HFF-Myc (cell line): ENCODE measurements around the gene DCHS2.

Source experiments
- DNase-seq: peaks from one replicate; pipeline ENCODE4 v3.0.0-alpha.2; 2011; ENCODE audit warnings: low read depth; ENCODE audit errors: extremely low read depth
- H3K4me3 ChIP-seq: replicated peaks from 2 replicates; pipeline ENCODE4 v1.5.1; 2011; ENCODE audit warnings: low read depth, mild to moderate bottlenecking, control low read depth, low read length
- TF ChIP-seq, protein P1 (sequence below): IDR thresholded peaks from 2 replicates; pipeline ENCODE4 v1.5.1; 2012; ENCODE audit warnings: mild to moderate bottlenecking, low read depth, low read length, control low read depth; ENCODE audit errors: missing control alignments

The DCHS2 gene

DNA sequence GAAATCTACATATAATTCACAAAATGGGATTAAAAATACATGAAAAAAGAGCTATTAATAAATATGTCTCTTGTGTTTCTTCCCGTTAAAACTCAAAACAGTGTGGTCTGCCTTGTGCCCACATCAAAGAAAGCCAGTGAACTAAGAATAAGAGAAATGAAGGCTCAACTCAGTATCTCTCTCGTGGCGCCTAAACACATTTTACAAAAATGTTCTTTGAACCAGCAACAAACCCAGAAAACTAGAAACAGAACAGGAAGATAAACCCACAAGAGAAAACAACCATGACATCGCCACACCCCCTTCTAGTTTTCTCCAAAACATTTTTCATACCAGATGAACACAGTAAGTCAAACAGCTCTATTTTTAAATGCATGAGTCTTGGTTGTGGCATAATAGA is 130.1 kb downstream of the DCHS2 start:
- TF ChIP-seq, protein P1, sequence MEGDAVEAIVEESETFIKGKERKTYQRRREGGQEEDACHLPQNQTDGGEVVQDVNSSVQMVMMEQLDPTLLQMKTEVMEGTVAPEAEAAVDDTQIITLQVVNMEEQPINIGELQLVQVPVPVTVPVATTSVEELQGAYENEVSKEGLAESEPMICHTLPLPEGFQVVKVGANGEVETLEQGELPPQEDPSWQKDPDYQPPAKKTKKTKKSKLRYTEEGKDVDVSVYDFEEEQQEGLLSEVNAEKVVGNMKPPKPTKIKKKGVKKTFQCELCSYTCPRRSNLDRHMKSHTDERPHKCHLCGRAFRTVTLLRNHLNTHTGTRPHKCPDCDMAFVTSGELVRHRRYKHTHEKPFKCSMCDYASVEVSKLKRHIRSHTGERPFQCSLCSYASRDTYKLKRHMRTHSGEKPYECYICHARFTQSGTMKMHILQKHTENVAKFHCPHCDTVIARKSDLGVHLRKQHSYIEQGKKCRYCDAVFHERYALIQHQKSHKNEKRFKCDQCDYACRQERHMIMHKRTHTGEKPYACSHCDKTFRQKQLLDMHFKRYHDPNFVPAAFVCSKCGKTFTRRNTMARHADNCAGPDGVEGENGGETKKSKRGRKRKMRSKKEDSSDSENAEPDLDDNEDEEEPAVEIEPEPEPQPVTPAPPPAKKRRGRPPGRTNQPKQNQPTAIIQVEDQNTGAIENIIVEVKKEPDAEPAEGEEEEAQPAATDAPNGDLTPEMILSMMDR, result no peak
- no peak for DNase-seq
- H3K4me3 ChIP-seq, result no peak overlapping the region

DNA sequence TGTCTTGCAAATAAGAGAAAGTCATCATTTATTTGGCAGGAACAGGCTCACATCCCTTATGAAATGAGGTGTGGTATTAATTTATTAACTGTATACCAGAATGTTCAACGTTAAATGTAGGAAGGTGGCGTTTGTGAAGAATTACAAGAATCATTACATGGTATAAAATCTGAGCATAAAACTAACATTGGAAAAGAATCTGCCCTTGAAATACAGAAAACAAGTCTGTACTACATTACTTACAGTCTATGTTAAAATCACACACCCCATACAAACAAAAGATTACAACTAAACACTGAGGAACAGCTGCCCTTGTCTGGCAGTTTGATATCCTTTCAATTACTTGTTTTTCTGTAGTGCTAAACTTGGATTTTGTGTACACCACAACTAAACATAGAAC is 131.1 kb downstream of the DCHS2 start:
- TF ChIP-seq, protein P1, result no peak
- H3K4me3 ChIP-seq, result no peak overlapping the region
- DNase-seq, result no peak

DNA sequence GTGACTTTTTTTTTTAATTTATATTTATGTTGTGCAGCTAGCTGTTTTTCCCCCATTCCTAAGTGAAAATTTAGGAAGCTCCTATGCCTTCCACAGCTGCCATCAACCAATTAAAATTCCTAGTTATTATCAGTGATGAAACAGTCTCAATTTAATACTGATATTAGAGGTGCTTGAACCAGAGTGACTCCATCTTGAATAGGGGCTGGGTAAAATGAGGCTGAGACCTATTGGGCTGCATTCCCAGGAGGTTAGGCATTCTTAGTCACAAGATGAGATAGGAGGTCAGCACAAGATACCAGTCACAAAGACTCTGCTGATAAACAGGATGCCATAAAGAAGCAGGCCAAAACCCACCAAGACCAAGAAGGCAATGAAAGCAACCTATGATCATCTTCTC is 136.7 kb downstream of the DCHS2 start:
- TF ChIP-seq, protein P1, result no peak
- H3K4me3 ChIP-seq, result no peak overlapping the region
- DNase-seq, result no peak

DNA sequence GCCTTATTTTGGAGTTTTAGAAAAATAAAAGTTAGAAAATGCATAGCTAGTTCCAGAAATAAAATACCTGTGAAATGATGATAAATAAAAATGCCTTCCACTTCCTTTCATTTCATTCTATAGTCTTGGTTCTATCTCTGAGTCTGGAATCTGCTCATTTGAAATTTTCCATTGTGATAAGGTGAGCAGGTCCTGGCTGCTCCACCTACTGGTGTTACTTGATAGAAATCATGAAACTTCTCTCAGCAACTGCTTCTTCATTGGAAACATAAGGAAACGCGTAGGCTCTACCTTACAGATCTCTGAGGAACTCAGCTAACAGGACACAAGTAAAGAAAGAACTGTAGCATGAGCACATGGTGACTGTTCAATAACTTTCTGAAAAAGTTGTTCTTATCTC is 141.8 kb downstream of the DCHS2 start:
- TF ChIP-seq, protein P1, result peak; percentile 33
- no peak overlapping the region for H3K4me3 ChIP-seq
- no peak for DNase-seq

DNA sequence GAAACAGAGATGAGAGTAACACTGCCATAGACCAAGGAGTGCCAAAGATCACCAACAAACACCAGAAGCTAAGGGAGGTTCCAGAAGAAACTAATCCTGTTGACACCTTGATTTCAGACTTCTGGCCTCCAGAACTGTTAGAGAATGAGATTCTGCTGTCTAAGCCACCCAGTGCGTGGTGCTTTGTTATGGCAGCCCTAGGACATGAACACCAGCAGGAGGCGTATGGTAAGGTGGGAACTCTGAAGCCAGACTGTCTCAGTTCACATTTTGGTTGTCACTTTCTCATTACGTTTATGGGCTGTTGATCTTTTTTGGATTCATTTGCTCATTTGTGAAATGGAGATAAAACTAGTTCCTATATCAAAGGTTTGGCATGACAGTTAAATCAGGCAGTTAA is 142.9 kb downstream of the DCHS2 start:
- H3K4me3 ChIP-seq, result no peak overlapping the region
- no peak for DNase-seq
- TF ChIP-seq, protein P1, result no peak

DNA sequence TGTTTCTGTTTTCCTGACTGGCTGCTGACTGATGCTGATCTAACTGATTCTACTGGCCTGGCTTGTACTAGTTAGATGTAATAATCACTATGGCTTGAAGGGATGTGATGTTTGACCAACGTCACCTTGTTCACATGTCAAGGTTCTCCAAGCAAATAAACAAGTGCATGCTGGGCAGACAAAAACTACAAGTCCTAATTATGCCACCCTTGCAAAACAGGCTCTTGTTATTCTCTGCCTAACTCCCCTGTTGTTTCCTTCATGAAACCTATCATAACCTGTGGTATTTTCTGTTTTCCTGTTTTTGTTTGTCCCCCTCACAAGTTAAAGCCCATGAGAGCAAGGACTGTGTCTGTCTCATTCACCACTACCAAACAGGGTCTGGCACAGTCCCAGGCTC is 146.2 kb downstream of the DCHS2 start:
- H3K4me3 ChIP-seq, result no peak overlapping the region
- TF ChIP-seq, protein P1, result no peak
- DNase-seq, result no peak

DNA sequence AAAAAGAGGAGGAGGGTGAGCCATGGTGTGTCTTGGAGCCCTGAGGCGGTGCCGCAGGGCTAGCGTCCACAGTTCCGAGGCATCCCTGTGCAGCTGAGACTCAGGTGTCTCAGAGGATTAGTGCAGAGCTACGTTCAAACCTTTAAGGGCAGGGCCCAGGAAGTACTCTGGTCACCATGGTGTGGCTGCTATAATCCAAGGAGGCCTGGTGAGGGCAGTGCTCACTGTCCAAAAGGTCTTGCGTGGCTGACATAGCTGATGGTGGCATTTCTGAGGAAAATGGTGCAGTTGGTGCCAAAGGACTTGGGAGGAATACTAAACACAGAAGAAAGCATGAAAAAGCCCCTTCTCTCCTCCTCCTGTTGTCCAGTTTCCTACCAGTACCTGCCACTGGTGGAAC is 146.9 kb downstream of the DCHS2 start:
- TF ChIP-seq, protein P1, result no peak
- no peak for DNase-seq
- no peak overlapping the region for H3K4me3 ChIP-seq
